GM23338 (cell line): ENCODE results near the gene CRACR2B. TPM values are rescaled to one million over a fixed set of nuclear protein-coding genes. Genes with fewer than 3 reads are reported as not detected.
A peak's percentile ranks its signal among the peaks of the same experiment; 100 is the strongest.

Experiments used
- ATAC-seq: fragments of 200-7000 bp; cut with Tn5 transposase; 3 replicates; pipeline ENCODE4 v1.9.1; 2020
- DNase-seq: peaks from one replicate; pipeline ENCODE4 v3.0.0-alpha.2; 2015; ENCODE audit warnings: low spot score
- H2AFZ ChIP-seq: fragments of 200-600 bp; sonication (generic); 2 replicates; pipeline ENCODE4 v1.8.0; 2016; ENCODE audit warnings: antibody characterized with exemption, mild to moderate bottlenecking, moderate library complexity
- H3F3A ChIP-seq: fragments of 200-600 bp; sonication (generic); replicated peaks from 2 replicates; pipeline ENCODE4 v1.8.0; 2017; ENCODE audit warnings: antibody characterized with exemption, mixed run types, low read depth
- H3K27ac ChIP-seq: fragments of 200-600 bp; sonication (generic); 2 replicates; pipeline ENCODE4 v1.6.1; 2016; ENCODE audit warnings: low read depth
- H3K27me3 ChIP-seq: fragments of 200-600 bp; sonication (generic); 2 replicates; pipeline ENCODE4 v1.8.0; 2016; ENCODE audit warnings: mild to moderate bottlenecking, mixed run types, moderate library complexity; ENCODE audit not compliant: insufficient read depth
- H3K36me3 ChIP-seq: fragments of 200-600 bp; sonication (generic); 2 replicates; pipeline ENCODE4 v1.8.0; 2016; ENCODE audit warnings: mild to moderate bottlenecking; ENCODE audit not compliant: insufficient read depth
- H3K4me1 ChIP-seq: fragments of 200-600 bp; sonication (generic); 2 replicates; pipeline ENCODE4 v1.8.0; 2016; ENCODE audit warnings: mild to moderate bottlenecking, moderate library complexity; ENCODE audit not compliant: insufficient read depth
- H3K4me2 ChIP-seq: fragments of 200-600 bp; sonication (generic); 2 replicates; pipeline ENCODE4 v1.7.1; 2017; ENCODE audit warnings: mixed run types
- H3K4me3 ChIP-seq: fragments of 200-600 bp; sonication (generic); 2 replicates; pipeline ENCODE4 v1.6.1; 2016; ENCODE audit warnings: mixed run types
- H3K79me2 ChIP-seq: fragments of 200-600 bp; sonication (generic); replicated peaks from 2 replicates; pipeline ENCODE4 v1.8.0; 2017; ENCODE audit warnings: mild to moderate bottlenecking; ENCODE audit not compliant: insufficient read depth
- H3K9me2 ChIP-seq: fragments of 200-600 bp; sonication (generic); 2 replicates; pipeline ENCODE4 v1.8.0; 2017; ENCODE audit not compliant: insufficient read depth
- H4K20me1 ChIP-seq: fragments of 200-600 bp; sonication (generic); replicated peaks from 2 replicates; pipeline ENCODE4 v1.8.0; 2017; ENCODE audit warnings: mild to moderate bottlenecking; ENCODE audit not compliant: insufficient read depth
- H3K27ac Mint-ChIP-seq: 2 replicates; pipeline ENCODE4 v1.8.0; 2020; ENCODE audit warnings: inconsistent platforms, mild to moderate bottlenecking, moderate library complexity, mixed read lengths
- H3K27me3 Mint-ChIP-seq: 3 replicates; pipeline ENCODE4 v1.8.0; 2022; ENCODE audit warnings: low read depth, mild to moderate bottlenecking, moderate library complexity, mixed read lengths, inconsistent platforms; ENCODE audit not compliant: insufficient read depth, poor library complexity
- H3K36me3 Mint-ChIP-seq: 3 replicates; pipeline ENCODE4 v1.8.0; 2021; ENCODE audit warnings: low read depth, mild to moderate bottlenecking, inconsistent platforms, moderate library complexity, mixed read lengths
- H3K4me1 Mint-ChIP-seq: 3 replicates; pipeline ENCODE4 v1.8.0; 2020; ENCODE audit warnings: mild to moderate bottlenecking, inconsistent platforms, mixed read lengths
- H3K4me3 Mint-ChIP-seq: 3 replicates; pipeline ENCODE4 v1.8.0; 2021; ENCODE audit warnings: moderate library complexity, mild to moderate bottlenecking, inconsistent platforms, mixed read lengths
- H3K9me3 Mint-ChIP-seq: 3 replicates; pipeline ENCODE4 v1.8.0; 2020; ENCODE audit warnings: moderate library complexity, mild to moderate bottlenecking, inconsistent platforms, mixed read lengths
- CREB1 ChIP-seq: fragments of 250-450 bp; sonication (Bioruptor Pico); IDR thresholded peaks from 2 replicates; pipeline ENCODE4 v1.5.0; 2020; ENCODE audit warnings: low read depth, mild to moderate bottlenecking, moderate library complexity
- CTCF ChIP-seq, 2 experiments: fragments of 200-600 bp in 1 of 2; sonication (generic) in 1 of 2; conservative IDR thresholded peaks; 2 replicates each; pipeline versions ENCODE4 v1.5.1 to v1.6.1; 2016 to 2017; ENCODE audit warnings: antibody characterized with exemption in 2 of 2, low read depth in 2 of 2, mild to moderate bottlenecking in 2 of 2, moderate library complexity in 1 of 2
- ETS1 ChIP-seq: IDR thresholded peaks from 2 replicates; pipeline ENCODE4 v1.6.1; 2016; ENCODE audit warnings: antibody characterized with exemption
- EZH2phosphoT487 ChIP-seq: fragments of 200-600 bp; sonication (generic); IDR thresholded peaks from one replicate; pipeline ENCODE4 v1.8.1; 2018; ENCODE audit warnings: antibody characterized with exemption; ENCODE audit not compliant: unreplicated experiment
- JUNB ChIP-seq: IDR thresholded peaks from one replicate; pipeline ENCODE4 v1.6.1; 2016; ENCODE audit warnings: antibody characterized with exemption; ENCODE audit not compliant: unreplicated experiment
- NANOG ChIP-seq: IDR thresholded peaks from 2 replicates; pipeline ENCODE4 v1.6.1; 2016; ENCODE audit warnings: antibody characterized with exemption, borderline replicate concordance
- POLR2AphosphoS5 ChIP-seq: IDR thresholded peaks from 2 replicates; pipeline ENCODE4 v1.6.1; 2016; ENCODE audit warnings: antibody characterized with exemption, low read depth
- REST ChIP-seq: IDR thresholded peaks from one replicate; pipeline ENCODE4 v1.6.1; 2018; ENCODE audit warnings: antibody characterized with exemption; ENCODE audit not compliant: unreplicated experiment
- STAT1 ChIP-seq: IDR thresholded peaks from one replicate; pipeline ENCODE4 v1.6.1; 2016; ENCODE audit warnings: antibody characterized with exemption; ENCODE audit not compliant: unreplicated experiment
- ZNF114 ChIP-seq: fragments of 250-450 bp; sonication (Bioruptor Pico); IDR thresholded peaks from 2 replicates; pipeline ENCODE4 v1.5.0; 2020; ENCODE audit warnings: mild to moderate bottlenecking, moderate library complexity
- polyA plus RNA-seq: library from polyadenylated mRNA; unstranded; fragments of >200 nt; fragmentation: Nextera tagmentation; extraction: Ambion mirVana; gene quantifications from 2 replicates; pipeline ENCODE4 v1.2.1, GENCODE V29; 2016
- total RNA-seq: library from RNA; depleted of rRNA; stranded (reverse); fragments of >200 nt; shearing (Covaris generic); gene quantifications from 2 replicates; pipeline ENCODE4 v1.2.3, GENCODE V29; 2014

CRACR2B gene
- total and polyA plus RNA-seq, 2 experiments from 2014 or later: 55.9 to 64.1 TPM

- no peak for TF ChIP-seq CTCF (conservative IDR thresholded peaks at IDR 0.05; ENCODE audit: low read depth in 2 of 2)
- TF ChIP-seq NANOG: no peak
- no peak for TF ChIP-seq STAT1
- no peak for TF ChIP-seq ETS1
Observed at GRCh38 chr11:802693-803466, 24.8 kb upstream of the CRACR2B start (continued).

- H3K9me2 ChIP-seq: no peaks in the 10 kb centered on the region
- no peak overlapping the region; the same call in 1 of the 2 replicates for H3K4me3 ChIP-seq
- no peak overlapping the region for H3K4me2 ChIP-seq
- H3K36me3 ChIP-seq: no peaks in the 10 kb centered on the region
- H3K27me3 ChIP-seq: no peaks in the 10 kb centered on the region
- no peak overlapping the region for H3K27ac ChIP-seq
- H3K27me3 Mint-ChIP-seq: peaks cover 16% of the 10 kb centered on the region
- peak overlapping the region; percentile 76; the same call in 1 of the 3 replicates for H3K4me3 Mint-ChIP-seq
- DNase-seq: no peak
- H3F3A ChIP-seq: peaks cover 24% of the 10 kb centered on the region; the same call in 1 of the 2 replicates
- no peaks in the 10 kb centered on the region for H3K9me3 Mint-ChIP-seq
- H3K36me3 Mint-ChIP-seq: peaks cover 2% of the 10 kb centered on the region; the same call in 1 of the 3 replicates
- peaks cover 11% of the 10 kb centered on the region for H3K79me2 ChIP-seq
- H3K4me1 ChIP-seq: peaks cover 7% of the 10 kb centered on the region; the same call in 1 of the 2 replicates
- H3K27ac Mint-ChIP-seq: no peak overlapping the region
- H4K20me1 ChIP-seq: no peaks in the 10 kb centered on the region
- peaks cover 7% of the 10 kb centered on the region; the same call in 2 of the 3 replicates for H3K4me1 Mint-ChIP-seq
- ATAC-seq: no peak
- no peak overlapping the region for H2AFZ ChIP-seq
- no peak for TF ChIP-seq CTCF (conservative IDR thresholded peaks at IDR 0.05; ENCODE audit: low read depth in 2 of 2)
- TF ChIP-seq NANOG: no peak
- TF ChIP-seq POLR2AphosphoS5: no peak
- TF ChIP-seq ZNF114 (CRISPR knock-in tag): no peak
- no peak for TF ChIP-seq STAT1
- TF ChIP-seq REST: no peak
- TF ChIP-seq EZH2phosphoT487: no peak
- TF ChIP-seq CREB1: no peak
- TF ChIP-seq ETS1: no peak
- TF ChIP-seq JUNB: no peak
Observed at GRCh38 chr11:803467-803742, 24.3 kb upstream of the CRACR2B start.
